Adrenal gland (tissue), 5 donors: Measurements from ENCODE around the gene SCAPER.

Experiments used
- CTCF ChIP-seq, 6 experiments: fragments of 450-650 bp in 4 of 6; fragments of 200-600 bp in 2 of 6; sonication (generic) in 1 of 6; IDR thresholded peaks; 1 replicate in 5 of 6; 2 replicates in 1 of 6; pipeline versions ENCODE4 v1.5.1 to v1.8.0; 2016 to 2021; ENCODE audit warnings: antibody characterized with exemption in 6 of 6, mild to moderate bottlenecking in 2 of 6, moderate library complexity in 1 of 6
- POLR2A ChIP-seq, 2 donors: fragments of 450-650 bp; IDR thresholded peaks; one replicate each; pipeline ENCODE4 v1.6.1; 2017; ENCODE audit warnings: antibody characterized with exemption in 2 of 2, mild to moderate bottlenecking in 2 of 2, moderate library complexity in 1 of 2
- donor health status: DM: no; HTN: no; CAD: no.

- TF ChIP-seq CTCF (IDR thresholded peaks at IDR 0.05) (no peak), POLR2A (IDR thresholded peaks at IDR 0.05) (no peak)
These were observed 440.9 kb downstream of the SCAPER start for GRCh38 chr15:76464247-76464646.
